NCI-H748 treated with DMSO at 0.1 percent for 48 hours (cell line): ENCODE measurements around the gene MATN1.
A peak's percentile ranks its signal among the peaks of the same experiment; 100 is the strongest.

ENCODE experiments used
- DNase-seq: peaks from one replicate; lab custom pipeline; 2025; lab: John Stamatoyannopoulos, UW

The MATN1 gene

DNA sequence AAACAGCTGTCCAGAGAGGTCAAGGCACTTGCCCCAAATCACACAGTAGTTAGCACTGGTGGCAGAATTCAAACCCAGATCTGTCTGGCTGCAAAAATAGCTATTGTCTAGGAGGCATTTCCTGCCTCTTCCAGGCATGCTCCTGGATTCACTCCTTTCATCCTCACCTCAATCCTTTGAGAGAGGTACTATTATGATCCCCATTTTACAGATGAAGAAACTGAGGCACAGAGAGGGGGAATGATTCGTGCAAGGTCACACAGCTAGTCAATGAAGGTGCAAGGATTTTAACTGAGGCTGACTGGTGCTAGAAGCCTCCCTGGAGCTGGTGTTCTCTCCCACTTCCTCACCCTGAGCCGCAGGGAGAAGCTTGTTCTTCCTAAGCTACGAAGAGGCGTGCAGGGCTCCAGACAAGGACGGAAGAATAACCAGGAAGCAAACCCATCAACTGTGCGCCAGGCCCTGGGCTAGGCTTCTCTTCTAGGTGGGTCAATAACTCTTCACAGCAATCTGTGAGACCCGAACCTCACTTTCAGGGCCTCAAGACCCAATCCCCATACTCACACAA, 34.8 kb upstream of the MATN1 start:
- no peak for DNase-seq

DNA sequence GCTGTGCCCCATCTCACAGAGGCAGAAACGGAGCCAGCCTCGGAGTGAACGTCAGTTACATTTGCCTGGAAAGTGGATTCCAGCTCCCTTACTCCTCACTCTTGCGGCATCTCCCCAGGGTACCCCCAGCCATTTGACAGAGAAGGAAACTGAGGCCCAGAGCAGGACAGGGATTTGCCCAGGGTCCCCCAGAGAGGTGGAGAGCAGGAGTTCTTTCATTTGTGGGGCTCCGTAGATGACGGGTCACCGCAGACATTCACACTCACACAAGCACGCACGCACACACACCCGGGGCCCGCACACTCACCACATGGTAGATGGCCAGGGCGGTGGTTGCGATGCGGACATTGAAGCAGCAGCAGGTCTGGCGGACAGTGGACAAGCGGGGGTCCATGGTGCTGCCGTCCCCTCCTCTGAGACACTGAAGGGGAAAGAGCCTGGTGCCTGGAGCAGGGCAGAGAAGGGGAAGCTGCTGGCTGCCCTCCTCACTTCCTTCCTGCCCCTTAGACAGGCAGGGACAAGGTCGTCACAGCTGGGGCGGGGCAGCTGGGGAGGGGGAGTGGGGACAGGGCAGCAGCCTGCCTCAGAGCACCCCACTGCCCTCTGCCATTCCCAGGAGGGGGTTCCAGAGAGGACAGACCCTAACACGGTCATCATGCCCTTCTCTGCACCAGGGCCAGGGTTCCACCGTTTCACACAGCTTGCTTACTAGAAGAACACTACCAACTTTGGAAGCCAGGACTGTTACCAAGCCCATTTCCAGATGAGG, 34.2 kb upstream of the MATN1 start, which contains the start of gene LAPTM5:
Gene LAPTM5 (minus strand): TSS at position 423 of the 769 bp plus-strand sequence. CDS start 29 bp downstream, at position 394.
- DNase-seq, result no peak

DNA sequence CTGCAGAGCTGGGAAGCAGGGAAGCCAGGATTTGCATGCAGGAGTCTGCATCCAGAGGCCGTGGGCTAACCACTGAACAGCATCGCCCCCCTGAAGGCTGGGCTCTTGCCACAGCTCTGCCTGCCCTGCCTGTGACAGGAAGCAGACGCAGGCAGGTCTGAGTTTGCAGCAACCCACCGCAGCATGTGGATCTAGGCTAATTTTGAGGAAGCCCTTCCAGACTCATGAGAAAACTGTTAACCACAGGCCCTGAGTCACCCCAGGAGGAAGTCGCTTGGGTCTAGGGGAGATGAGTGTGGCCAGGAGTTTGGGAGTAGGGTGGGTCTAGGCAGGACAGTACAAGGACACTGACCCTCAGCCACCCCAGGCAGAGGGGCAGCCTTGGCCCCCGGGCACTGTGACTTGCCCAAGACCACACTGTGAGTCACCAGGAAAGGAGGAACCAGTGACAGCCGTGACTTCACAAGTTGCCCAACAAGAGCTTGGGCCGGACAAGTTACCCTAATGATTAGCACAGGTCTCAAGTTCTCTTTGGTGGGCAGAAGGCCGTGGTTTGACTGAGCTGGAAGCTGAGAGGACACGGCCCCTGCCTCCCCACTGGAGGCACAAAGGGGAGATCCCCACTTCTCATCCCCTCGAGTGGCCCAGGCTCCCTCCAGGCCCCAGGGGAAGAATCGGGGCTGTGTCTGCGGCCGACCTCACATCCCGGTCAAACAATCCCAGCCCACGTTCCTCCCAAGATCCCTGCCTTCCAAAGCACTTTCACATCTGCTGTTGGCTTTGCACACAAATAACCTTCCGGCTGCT, 33.4 kb upstream of the MATN1 start:
- DNase-seq, result no peak

DNA sequence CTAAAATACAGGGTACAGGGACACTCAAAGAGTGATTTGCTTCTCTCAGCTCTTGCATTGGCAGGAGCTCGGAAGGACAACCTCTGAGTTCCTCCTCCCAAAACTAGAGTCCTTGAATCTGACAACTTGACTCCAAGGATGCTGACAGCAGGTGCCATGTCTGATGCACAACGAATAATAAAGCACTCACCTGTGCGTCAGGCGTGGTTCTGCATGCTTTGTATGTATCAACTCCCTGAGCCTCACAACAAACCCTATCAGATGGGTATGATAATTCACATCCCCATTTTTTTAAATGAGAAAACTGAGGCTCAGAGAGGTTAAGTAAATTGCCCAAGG, 32.8 kb upstream of the MATN1 start:
- no peak for DNase-seq

DNA sequence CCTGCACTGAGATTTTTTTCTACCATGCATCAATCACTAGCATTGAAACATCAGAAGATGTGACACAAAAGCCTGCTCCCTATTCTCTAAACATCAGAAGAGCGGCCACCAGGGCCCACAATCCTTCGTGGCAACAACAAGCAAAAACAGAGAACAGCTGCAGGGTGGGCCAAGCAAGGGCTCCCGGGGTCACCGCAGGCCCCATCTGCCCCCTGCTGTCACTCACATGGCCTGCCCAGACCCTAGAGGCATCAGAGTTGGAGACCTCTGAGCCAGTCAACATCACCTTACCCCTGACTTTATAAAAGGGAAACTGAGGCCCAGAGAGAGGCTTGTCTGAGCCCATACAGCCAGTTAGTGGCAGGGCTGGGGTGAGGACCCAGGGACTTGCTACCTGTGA, 32.4 kb upstream of the MATN1 start:
- DNase-seq, result no peak

DNA sequence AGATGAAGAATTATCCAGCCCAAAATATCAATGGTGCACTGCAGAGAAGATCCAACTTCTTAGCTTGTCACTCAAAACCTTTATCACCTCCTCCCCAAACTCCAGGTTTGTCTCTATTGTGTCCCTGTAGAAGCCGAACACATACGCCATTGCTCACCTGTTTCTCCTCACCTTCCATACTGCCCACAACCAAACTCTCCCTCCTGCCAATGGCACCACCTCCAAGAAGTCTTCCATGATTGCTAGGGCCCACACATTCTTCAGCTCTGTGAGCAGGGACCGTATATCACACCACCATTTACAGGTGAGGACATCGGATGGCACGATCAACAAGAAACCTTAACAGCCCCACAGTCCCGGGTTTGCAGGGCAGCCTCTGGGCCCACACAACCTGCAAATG, 31.9 kb upstream of the MATN1 start:
- no peak for DNase-seq

DNA sequence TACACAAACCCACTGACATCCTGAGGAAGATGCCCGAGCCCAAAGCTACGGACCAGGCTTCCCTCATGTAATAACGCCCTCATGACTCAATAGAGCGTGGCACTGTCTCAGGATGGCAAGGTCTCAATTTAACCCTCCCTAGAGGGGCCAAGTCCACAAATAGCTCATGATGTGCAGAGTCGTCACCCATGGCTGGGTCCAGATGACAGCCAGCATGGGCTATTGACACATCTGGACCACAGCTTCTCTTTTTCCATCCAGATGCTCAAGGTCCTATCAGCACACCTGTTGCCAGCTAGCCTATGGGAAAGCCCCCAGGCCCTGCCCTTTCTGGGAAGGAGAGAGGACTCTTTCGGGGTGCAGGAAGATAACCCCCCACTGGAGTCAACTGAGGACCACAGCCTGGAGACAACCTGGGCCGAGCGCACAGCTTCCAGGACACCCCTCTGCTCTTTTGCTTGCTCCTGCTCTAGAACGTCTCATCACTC, 31.3 kb upstream of the MATN1 start:
- DNase-seq, result no peak

DNA sequence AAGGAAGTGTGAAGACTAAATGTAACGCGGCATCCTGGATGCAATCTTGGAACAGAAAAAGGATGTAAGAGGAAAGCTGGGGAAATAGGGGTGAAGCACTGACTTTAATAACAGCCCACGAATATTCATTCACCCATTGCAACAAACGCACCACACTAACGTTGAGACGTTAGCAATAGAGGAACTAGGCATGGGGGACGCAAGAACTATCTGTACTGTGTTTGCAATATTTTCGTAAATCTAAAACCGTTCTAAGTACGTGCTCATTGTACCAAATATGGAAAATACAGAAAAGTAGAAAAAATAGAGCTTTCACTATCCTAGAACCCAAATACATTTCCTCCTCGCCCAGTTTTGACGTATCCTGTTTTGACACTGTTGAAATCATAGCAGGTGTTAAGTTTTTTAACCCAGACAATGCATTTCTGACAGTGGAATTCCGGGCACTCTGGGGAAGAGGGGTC, 30.3 kb upstream of the MATN1 start:
- no peak for DNase-seq

DNA sequence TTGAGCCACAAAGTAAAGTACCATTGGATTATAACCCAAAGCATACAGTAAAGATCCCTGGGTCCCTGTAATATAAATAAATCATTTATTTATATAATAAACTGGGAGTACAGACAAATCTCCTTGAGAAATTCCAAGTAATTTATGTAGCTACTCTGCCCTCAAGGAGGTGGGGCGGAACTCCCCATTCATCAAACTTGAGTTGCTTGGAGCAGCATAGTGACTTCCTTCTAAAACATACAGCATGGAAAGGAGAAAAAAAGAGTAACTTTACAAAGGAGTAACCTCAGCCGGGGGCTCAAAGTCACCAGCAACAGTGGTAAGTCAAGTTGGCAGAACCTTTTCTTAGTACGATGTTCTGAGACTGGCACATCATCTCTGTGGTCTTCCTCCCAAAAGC, 29.7 kb upstream of the MATN1 start:
- DNase-seq, result no peak

DNA sequence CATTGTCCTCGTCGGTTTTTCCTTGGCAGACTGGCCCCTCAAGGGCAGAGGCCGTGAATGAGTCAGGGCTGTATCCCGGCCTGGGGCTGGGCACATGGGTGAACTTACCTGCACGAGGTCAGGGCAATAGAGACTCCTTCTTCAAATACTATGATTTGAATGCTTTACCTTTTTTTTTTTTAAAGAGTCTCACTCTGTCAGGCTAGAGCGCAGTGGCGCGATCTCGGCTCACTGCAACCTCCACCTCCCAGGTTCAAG, 29.2 kb upstream of the MATN1 start:
- DNase-seq, result no peak

DNA sequence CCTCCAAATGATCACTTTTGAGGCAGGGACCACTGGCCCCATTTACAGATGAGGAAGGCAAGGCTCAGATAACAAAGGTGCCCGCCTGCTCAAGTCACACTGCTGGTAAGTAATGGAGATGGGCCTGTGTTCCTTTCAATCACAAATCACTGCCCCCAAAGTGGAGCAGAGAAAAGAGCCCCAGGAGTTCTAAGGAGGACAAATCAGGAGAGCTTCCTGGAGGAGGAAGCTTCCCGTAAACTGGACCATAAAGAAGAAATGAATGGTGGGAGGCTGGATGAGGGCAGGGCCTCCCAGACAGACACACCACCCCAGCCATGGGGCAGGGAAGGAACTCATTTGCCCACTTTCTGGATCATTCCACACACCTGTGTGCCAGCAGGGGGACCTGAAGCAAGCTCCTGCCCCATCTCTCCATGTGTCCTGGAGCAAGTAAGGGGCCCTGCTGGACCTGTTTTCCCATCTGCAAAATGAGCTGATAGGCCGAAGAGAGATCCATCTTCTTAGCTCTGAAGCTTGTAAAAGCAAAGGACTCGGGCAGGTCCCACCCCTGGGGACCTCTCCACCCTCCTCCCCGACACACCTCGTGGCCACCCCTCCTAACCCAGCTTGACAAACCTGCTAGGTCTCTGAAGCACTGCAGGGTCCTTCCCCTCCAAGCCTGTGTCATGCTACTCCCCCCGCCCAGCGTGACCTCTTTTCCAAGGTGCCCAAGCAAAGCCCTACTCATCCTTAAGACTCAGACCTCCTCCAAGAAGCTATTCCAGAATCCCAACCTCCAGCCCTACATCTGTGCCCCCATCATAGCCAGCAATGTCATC, 28.7 kb upstream of the MATN1 start:
- no peak for DNase-seq

DNA sequence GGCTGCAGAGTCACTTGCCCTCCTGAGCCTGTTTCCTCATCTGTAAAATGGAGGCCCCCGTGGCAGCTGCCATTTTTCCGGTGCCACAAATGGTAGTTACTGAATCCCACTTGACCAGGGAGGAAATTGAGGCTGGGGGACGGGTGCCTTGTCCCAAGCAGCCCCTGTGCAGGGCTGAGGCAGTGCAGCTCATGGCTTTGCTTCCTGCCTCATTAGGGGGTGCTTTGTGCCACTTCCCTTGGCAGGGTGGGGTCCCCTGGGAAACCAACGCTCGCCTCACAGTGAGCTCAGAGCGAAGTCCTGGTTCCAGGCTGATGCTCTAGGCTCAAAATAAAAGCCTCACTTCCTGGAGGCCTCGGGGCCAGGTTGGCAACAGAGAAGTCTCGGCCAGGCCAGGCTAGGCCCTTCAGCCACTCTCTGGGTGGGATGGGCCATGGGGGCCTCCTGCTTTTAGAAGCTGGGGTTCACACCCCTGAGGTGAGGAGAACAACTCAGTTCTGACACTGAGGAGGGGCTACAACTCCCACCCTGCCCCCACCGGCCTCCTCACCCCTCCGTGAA, 27.4 kb upstream of the MATN1 start:
- DNase-seq, result no peak

DNA sequence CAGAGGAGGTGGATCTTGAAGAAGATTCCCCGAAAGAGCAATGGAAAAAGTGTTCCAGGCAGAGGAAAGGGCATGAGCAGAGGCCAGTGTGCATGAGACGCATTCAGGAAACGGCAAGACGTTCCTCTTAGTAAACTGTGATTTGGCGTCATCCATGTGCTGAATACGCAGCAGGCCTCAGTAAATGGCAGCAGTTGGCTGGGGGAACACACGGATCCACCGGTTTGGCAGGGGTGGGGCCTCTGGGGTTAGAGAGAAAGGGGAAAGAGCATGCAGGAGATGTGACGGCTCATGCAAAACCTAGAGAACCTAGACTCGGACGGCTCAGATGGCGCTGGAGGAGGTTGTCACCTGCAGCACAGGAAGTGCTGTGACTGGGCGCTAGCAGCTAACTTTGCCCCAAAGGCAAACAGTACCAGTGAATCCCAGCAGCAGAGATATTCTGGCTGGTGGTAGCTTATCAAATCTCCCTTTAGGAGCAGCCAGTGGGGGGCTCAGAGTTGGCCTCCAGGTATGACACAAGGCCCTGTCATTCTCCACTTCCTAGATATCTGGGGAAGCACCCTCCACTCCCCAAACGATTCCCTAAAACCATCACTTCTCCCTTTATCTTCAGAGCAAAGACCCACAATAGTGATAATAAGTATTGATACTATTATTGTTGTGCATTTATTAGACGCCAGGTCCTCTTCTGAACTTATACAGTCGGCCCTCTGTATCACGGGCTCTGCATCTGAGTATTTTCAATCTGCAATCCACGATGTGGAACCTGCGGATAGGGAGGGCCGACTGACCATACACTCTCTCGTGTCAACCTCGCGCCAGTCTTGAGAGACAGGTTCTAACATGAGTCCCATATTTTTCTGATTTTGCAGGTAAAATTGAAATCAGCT, 26.6 kb upstream of the MATN1 start:
- no peak for DNase-seq

DNA sequence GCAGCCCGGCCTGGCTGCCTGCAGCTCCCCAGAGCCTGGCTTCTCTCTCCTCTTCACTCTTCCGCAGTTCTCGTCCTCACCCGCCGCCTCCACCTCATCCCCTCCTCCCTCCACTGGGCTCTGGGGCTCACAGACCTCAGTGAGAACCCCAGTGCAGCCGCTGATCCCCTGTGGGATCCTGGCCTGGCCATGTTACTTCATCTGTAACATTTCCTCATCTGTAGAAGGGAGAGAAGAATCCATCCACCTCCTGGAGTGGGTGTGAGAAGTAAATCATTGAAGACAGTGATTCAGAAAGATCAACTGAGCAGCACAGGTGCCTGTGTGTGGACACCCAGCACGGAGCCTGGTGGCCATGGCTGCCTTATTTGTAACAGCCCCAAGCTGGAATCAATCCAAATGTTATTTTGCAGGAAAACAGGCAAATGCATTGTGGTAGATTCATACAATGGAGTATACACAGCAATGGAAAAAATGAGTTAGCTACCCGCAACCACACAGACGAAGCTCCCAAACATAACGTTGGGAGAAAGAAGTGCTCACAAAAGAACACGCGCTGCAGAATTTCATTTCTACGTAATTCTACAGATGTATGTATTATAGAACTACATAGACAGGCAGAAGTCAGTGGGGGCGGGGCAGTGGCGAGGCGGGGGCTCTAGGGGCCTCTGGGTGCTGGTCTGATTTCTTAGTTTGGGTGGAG, 25.5 kb upstream of the MATN1 start:
- no peak for DNase-seq

DNA sequence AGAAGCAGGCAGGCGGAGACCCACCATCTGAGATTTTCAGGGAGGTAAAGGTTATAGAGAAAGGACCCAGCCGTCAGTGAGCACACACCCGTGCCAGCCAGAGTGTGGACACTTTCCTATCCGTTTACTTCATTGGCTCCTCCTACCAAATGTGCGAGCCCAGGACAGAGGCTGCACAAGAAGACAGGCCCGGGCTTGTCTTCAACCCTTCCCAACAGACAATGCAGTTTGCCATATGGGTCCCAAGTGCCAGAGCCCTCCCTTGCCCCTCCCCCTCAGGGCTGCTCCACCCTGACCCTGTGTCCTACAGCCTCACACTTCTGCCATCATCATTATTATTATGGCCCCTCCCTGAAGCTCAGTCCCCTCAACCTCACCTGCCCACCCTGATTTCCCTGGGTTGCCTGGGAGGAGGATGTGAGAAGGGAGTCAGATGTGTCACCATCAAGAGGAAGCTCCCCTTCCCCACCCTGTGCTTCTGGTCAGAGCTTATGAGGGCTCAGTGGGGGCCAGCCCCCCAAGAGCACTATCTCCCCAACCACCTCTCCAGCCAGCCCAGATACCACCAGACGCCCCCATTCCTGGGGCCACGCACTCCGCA, 24.8 kb upstream of the MATN1 start:
- DNase-seq, result peak; percentile 14

DNA sequence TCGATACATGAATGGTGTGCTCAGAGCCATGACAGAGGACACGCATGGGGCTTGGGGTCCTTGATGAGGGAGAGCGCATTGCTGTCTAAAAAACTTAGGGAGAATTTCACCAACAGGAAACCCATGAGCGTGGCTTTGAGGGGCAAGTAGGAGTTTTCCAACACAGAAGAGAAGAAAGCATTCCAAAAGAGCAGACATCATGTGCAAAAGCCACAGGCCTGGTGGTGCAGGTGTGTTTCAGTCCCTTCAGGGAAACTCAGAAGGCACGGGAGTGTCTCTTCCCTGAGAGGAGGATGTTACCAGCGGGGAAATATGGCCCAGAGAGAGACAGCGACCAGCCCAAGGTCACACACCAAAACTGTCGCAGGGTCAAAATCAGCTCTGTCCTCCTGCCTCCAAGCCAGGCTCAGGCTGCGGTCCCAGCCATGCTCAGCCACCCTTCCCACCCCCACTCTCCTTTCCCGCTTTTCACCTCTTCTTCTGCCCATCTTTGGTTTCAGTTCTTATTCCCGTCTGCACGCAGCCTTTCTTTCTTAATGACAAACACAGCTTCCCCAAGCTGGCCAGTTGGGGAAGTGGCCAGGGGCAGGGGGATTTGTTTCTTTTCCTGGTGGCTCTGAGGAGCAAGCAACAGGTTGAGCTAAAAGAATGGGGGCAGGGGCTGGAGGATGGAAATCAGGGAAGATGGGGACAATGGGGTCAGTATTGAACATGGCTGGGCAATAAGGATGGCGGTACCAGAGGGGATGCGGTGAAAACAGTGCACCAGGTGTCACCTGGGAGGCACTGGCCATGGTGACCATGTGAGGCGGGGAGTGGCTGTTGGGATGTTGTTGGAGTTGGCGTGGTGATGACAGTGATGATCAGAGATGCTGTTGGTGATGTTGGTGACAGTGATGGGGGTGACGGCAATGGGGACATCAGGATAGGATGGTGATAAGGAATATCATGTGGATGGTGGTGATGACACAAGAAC, 23.9 kb upstream of the MATN1 start:
- DNase-seq, result no peak

DNA sequence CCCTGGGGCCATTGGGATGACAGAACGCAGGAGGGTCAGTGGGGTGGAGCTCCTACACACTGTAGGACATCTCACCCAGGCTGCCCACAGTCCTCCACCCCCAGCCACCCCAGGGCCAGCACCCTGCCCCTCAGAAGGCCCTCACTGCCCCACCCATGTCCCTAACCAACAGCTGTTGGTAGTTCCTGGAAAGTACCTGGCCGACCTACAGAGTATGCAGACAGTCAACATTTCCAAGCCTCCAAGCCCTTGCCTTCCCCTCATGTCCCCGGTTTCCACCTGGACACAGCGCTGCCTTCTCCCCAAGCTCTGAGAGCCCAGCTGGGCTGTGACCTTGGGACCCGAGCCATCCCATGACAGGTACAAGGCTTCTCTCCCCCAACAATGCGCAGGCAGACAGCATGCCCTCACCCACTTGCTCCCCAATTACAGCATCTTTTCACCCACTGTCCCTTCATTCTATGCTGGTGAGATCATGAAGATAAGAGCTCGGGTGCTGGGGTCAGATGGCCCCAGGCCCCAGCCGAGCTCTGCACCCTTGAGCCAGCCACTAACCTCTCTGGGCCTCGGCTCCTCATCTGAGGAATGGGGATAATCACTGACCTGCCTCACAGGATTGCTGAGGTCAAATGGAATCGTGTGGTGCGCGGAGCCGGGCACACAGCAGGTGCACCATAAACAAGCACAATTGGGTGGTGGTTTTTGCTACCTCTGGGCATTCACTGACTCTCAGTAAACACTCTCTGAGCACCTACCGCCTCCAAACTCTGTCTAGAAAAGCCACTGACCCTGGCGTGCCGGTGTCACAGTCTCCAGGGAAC, 23.0 kb upstream of the MATN1 start:
- no peak for DNase-seq

DNA sequence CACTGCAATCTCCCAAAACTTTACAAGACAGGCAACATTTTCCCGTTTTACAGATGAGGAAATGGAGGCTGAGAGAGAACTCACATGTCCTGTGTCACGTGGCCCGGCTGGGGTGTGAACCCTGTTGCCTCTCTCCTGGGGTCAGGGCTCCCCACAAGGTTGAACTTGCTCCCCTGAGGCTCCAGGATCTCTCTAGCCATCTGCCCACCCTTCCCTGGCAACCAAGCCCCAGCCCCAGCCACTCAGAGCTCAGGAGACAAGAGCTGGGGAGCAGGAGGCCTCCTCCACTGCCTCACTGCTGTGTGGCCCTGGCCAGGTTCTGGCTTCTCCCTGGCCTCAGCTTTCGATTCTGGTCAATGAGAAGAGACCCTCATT, 22.4 kb upstream of the MATN1 start:
- DNase-seq, result no peak
